Ovary (tissue), 3 donors: ENCODE results near the gene RNF8.

Source experiments
- EP300 ChIP-seq: sonication (generic); formaldehyde crosslinking; IDR thresholded peaks from one replicate; pipeline ENCODE4 v1.6.1; 2017; ENCODE audit warnings: antibody characterized with exemption
- TF ChIP-seq, protein P1 (sequence below), 3 donors: fragments of 450-650 bp in 2 of 3; fragments of 200-600 bp in 1 of 3; IDR thresholded peaks; one replicate each; pipeline versions ENCODE4 v1.5.1 to v1.8.0; 2016 to 2022; ENCODE audit warnings: antibody characterized with exemption in 3 of 3, mild to moderate bottlenecking in 1 of 3
- donor health status: DM: no; HTN: no; CAD: no.

DNA sequence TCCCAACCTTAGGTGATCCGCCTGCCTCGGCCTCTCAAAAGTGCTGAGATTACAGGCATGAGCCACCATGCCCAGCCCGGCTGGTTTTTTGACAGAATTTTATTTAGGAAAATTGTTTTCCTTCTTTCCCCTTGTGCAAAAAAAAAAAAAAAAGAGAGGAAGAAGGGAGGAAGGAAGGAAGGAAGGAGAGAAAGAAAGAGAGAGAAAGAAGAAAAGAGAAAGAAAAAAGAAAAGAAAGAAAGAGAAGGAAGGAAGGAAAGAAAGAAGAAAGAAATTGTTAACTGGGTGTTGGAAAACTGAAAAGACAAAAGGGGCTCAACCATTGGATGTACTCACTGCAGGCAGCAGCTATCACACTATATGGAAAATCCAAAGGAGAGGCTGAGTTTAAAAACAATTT is 1.4 kb upstream of the RNF8 start:
- TF ChIP-seq, protein P1, sequence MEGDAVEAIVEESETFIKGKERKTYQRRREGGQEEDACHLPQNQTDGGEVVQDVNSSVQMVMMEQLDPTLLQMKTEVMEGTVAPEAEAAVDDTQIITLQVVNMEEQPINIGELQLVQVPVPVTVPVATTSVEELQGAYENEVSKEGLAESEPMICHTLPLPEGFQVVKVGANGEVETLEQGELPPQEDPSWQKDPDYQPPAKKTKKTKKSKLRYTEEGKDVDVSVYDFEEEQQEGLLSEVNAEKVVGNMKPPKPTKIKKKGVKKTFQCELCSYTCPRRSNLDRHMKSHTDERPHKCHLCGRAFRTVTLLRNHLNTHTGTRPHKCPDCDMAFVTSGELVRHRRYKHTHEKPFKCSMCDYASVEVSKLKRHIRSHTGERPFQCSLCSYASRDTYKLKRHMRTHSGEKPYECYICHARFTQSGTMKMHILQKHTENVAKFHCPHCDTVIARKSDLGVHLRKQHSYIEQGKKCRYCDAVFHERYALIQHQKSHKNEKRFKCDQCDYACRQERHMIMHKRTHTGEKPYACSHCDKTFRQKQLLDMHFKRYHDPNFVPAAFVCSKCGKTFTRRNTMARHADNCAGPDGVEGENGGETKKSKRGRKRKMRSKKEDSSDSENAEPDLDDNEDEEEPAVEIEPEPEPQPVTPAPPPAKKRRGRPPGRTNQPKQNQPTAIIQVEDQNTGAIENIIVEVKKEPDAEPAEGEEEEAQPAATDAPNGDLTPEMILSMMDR (IDR thresholded peaks at IDR 0.05), result no peak
- TF ChIP-seq EP300, result no peak
